ENCODE measurements around the gene TMEM147.

The TMEM147 gene

DNA sequence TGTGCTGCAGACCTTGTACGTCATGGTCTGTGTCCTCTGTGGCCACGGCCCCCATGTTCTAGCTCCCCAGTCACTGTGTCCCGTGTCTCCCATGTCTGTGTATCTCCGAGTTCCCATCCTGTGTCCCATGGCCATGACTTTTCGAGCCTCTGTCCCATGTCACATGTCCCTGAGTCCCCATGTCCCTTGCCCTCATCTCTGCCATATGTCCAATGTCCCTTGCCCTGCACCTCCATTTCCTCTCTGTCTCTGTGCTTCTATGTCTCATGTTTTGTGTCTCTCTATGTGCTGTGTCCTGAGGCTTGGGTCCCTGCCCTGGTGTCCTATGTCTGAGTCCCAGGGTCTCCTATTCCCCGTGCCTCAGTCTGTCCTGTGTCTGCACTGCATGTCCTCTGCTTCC lies 16.0 kb downstream of the TMEM147 start:
- no peak for DNase-seq (ENCODE audit: extremely low read depth, low read depth)
- TF ChIP-seq, protein P1, sequence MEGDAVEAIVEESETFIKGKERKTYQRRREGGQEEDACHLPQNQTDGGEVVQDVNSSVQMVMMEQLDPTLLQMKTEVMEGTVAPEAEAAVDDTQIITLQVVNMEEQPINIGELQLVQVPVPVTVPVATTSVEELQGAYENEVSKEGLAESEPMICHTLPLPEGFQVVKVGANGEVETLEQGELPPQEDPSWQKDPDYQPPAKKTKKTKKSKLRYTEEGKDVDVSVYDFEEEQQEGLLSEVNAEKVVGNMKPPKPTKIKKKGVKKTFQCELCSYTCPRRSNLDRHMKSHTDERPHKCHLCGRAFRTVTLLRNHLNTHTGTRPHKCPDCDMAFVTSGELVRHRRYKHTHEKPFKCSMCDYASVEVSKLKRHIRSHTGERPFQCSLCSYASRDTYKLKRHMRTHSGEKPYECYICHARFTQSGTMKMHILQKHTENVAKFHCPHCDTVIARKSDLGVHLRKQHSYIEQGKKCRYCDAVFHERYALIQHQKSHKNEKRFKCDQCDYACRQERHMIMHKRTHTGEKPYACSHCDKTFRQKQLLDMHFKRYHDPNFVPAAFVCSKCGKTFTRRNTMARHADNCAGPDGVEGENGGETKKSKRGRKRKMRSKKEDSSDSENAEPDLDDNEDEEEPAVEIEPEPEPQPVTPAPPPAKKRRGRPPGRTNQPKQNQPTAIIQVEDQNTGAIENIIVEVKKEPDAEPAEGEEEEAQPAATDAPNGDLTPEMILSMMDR (IDR thresholded peaks at IDR 0.05; ENCODE audit: low read depth, low read length, missing control alignments), result no peak
- no peak overlapping the region for H3K4me3 ChIP-seq (replicated peaks; ENCODE audit: low read depth, low read length)

DNA sequence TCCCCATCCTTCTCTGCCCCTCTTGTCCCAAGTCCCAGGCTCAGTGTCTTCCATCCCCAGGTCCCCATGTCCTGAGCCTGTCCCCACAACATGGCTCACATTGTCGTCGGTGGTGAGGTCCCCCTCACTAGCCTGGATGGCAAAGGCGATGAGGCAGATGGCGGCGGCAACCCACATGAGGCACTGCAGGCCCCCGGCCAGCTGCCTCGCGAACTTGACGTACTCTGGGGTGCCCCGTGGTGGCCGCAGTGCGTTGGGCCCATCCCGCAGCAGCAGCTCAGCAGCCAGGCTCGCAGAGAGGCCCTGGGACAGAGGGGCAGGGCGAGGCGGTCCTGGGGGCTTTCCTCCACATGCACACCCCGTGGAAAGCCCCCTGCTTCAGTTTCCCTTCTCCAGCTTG lies 16.9 kb downstream of the TMEM147 start:
- H3K4me3 ChIP-seq (replicated peaks; ENCODE audit: low read depth, low read length), result no peak overlapping the region
- DNase-seq (ENCODE audit: extremely low read depth, low read depth), result no peak
- TF ChIP-seq, protein P1 (IDR thresholded peaks at IDR 0.05; ENCODE audit: low read depth, low read length, missing control alignments), result no peak

DNA sequence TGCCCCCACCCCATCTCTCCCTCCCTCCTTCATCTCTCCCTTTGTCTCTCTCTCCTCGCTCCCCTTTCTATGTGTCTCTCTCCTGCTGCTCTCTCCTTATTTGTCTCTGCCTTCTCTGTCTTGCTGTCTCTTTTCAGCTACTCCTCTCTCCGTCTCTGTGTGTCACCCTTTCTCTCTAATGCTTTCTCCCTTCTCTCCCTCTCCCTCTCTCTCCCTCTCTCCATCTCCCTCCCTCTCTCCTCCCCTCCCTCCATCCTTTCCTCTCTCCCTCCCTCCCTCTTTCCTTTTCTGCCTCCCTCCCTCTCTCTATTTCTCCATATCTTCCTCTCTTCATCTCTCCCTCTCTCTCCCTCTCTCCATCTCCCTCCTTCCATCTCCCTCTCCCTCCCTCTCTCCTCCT lies 17.4 kb downstream of the TMEM147 start:
- no peak for DNase-seq (ENCODE audit: extremely low read depth, low read depth)
- TF ChIP-seq, protein P1 (IDR thresholded peaks at IDR 0.05; ENCODE audit: low read depth, low read length, missing control alignments), result no peak
- no peak overlapping the region for H3K4me3 ChIP-seq (replicated peaks; ENCODE audit: low read depth, low read length)

DNA sequence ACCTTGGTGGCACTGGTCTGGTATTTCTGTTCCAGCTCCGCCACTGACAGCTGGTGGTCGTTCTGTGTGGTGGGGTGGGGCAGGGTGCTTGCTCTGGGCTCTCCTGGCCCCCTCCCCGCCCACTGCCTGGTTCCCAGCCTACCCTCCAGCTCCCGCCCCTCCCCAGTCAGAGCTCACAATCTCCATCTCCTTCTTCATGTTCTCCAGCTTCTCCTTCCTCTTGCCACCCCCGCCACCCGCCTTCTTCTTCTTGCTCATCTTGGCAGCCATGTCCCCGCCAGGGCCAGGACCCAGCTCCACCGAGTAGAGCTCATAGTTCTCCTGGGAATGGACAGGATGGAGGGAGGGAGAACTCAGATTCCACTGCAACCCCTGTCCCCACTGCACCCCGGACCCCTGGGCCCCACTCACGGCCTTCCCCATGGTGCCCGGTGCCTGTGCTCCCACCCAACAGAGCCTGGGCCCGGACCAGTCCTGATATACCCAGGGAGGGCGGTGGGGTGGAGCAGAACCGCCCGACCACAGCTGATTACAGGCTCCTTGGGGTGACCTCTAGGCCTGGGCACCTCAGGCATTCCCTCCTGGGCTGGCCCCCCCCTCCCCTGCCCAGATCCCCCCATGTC lies 17.9 kb downstream of the TMEM147 start, which contains the start of gene ATP4A:
Gene ATP4A (minus strand): TSS at position 452 of the 623 bp plus-strand sequence. CDS start 29 bp downstream, at position 423.
- DNase-seq (ENCODE audit: extremely low read depth, low read depth), result no peak
- no peak within 1 kb of the TSS for H3K4me3 ChIP-seq (replicated peaks; ENCODE audit: low read depth, low read length)
- TF ChIP-seq, protein P1 (IDR thresholded peaks at IDR 0.05; ENCODE audit: low read depth, low read length, missing control alignments), result no peak

DNA sequence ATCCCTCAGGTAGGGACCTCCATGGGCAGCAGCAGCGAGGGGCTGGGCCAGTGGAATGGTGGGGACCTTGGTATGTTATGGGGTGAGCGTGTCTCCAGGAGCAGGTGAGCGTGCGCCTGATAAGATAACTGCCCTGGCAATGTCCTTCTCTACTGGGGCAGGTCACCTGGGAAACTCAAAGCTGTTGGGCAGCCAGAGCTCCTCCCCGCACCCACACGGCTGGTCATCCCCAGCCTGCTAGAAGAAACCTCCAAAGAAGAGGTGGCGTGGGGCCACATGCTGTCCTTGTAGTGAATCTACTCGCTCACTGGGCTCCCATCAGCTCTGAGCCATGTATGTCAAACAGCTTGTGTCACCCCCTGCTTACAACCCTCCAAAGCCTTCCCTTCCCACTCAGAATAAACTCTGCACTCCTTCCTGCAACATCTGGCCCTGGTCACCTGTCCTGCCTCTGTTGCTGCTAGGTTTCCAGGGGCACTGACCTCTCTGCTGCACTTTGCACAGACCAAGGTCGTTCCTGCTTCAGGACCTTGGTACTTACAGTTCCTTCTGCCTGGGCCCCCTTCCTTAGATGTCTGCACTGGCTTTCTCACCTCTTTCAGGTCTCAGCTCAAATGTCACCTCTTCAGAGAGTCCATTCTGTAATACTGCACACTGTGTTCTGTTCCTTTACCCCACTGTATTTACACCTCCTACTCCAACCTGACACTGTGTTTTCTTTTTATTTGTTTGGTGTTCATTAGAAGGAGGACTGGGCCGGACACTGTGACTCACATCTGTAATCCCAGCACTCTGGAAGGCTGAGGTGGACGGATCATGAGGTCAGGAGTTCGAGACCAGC lies 19.8 kb downstream of the TMEM147 start:
- no peak overlapping the region for H3K4me3 ChIP-seq (replicated peaks; ENCODE audit: low read depth, low read length)
- no peak for DNase-seq (ENCODE audit: extremely low read depth, low read depth)
- TF ChIP-seq, protein P1 (IDR thresholded peaks at IDR 0.05; ENCODE audit: low read depth, low read length, missing control alignments), result no peak

DNA sequence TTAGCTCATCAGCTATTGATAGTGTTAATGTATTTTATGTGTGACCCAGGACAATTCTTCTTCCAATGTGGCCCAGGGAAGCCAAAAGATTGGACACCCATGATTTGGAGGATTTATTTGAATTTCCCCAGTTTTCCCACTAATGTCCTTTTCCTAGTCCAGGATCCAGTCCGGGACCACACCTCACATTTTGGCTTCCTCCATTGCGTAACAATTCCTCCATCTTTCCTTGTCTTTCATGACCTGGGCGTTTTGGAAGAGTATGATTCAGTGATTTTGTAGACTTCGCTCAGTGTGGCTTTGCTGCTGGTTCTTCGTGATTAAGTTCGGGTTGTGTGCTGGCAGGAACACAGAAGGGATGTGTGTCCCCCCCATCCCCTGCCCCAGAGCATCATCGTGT lies 21.3 kb downstream of the TMEM147 start:
- no peak overlapping the region for H3K4me3 ChIP-seq (replicated peaks; ENCODE audit: low read depth, low read length)
- TF ChIP-seq, protein P1 (IDR thresholded peaks at IDR 0.05; ENCODE audit: low read depth, low read length, missing control alignments), result no peak
- DNase-seq (ENCODE audit: extremely low read depth, low read depth), result no peak

Data from HFF-Myc (cell line).